H1 (cell line): ENCODE data around the gene SYN1. TPM values are rescaled to one million over a fixed set of nuclear protein-coding genes. Genes with fewer than 3 reads are reported as not detected.
A peak's percentile ranks its signal among the peaks of the same experiment; 100 is the strongest.

Experiments
- CTCF ChIA-PET: fragments of 300-600 bp; sonication (Branson Sonifier 250); formaldehyde crosslinking; loops from one replicate; lab custom pipeline; 2021; ENCODE audit not compliant: partially characterized antibody; lab: Charles Lee
- POLR2A ChIA-PET: fragments of 300-600 bp; sonication (Branson Sonifier 250); formaldehyde crosslinking; loops from one replicate; lab custom pipeline; 2021; ENCODE audit warnings: inconsistent platforms; ENCODE audit not compliant: partially characterized antibody; lab: Charles Lee
- DNase-seq, 2 experiments: peaks; one replicate each; pipeline versions ENCODE4 v3.0.0 to v3.0.0-alpha.2; 2010 to 2022; ENCODE audit warnings: low spot score in 2 of 2, low read depth in 1 of 2, mixed read lengths in 1 of 2
- FAIRE-seq: peaks from 2 replicates; lab custom pipeline; 2011; peaks lifted over from hg19 to GRCh38; lab: Jason Lieb, UNC
- H2AFZ ChIP-seq: 2 replicates; pipeline ENCODE4 v1.8.1; 2012; ENCODE audit warnings: low read length, inconsistent platforms
- H2AK5ac ChIP-seq: 2 replicates; pipeline ENCODE4 v1.6.1; 2013; ENCODE audit warnings: low read depth, low read length
- H2BK120ac ChIP-seq: replicated peaks from 2 replicates; pipeline ENCODE3; 2013; ENCODE audit warnings: low read depth, low read length, inconsistent platforms
- H2BK12ac ChIP-seq: 2 replicates; pipeline ENCODE4 v1.6.1; 2013; ENCODE audit warnings: low read depth, low read length
- H2BK15ac ChIP-seq: 2 replicates; pipeline ENCODE4 v1.6.1; 2013; ENCODE audit warnings: low read length
- H2BK20ac ChIP-seq: 2 replicates; pipeline ENCODE4 v1.6.1; 2013; ENCODE audit warnings: low read length
- H2BK5ac ChIP-seq: 2 replicates; pipeline ENCODE4 v1.6.1; 2013; ENCODE audit warnings: low read depth, low read length
- H3K14ac ChIP-seq: 2 replicates; pipeline ENCODE4 v1.6.1; 2013; ENCODE audit warnings: inconsistent platforms; ENCODE audit not compliant: insufficient read length
- H3K18ac ChIP-seq: 2 replicates; pipeline ENCODE4 v1.6.1; 2013; ENCODE audit warnings: low read length; ENCODE audit errors: extremely low read depth
- H3K23ac ChIP-seq: 2 replicates; pipeline ENCODE4 v1.6.1; 2013; ENCODE audit warnings: inconsistent platforms; ENCODE audit not compliant: insufficient read length
- H3K23me2 ChIP-seq: 2 replicates; pipeline ENCODE4 v1.6.1; 2013; ENCODE audit warnings: low read depth, low read length
- H3K27ac ChIP-seq: 2 replicates; pipeline ENCODE4 v1.6.1; 2011; ENCODE audit warnings: low read depth, low read length, inconsistent platforms
- H3K27me3 ChIP-seq, 4 experiments: replicated peaks in 1 of 4; 1 replicate in 1 of 4; 2 replicates in 3 of 4; pipeline versions ENCODE4 v1.6.1 to v1.8.1; 2011 to 2013; ENCODE audit warnings: low read length in 3 of 4, mild to moderate bottlenecking in 3 of 4, inconsistent platforms in 2 of 4, mixed read lengths in 2 of 4, moderate library complexity in 1 of 4; ENCODE audit not compliant: control insufficient read depth in 3 of 4, insufficient read depth in 3 of 4; ENCODE audit errors: extremely low read depth in 1 of 4
- H3K36me3 ChIP-seq, 4 experiments: 2 replicates each; pipeline versions ENCODE4 v1.6.1 to v1.8.1; 2011 to 2013; ENCODE audit warnings: mild to moderate bottlenecking in 4 of 4, low read length in 3 of 4, moderate library complexity in 2 of 4, control low read depth in 1 of 4, inconsistent platforms in 1 of 4; ENCODE audit not compliant: insufficient read depth in 4 of 4, control insufficient read depth in 2 of 4
- H3K4ac ChIP-seq: replicated peaks from 2 replicates; pipeline ENCODE3; 2013; ENCODE audit warnings: low read length, low read depth, mixed read lengths, inconsistent platforms; ENCODE audit not compliant: insufficient read length
- H3K4me1 ChIP-seq, 4 experiments: replicated peaks in 1 of 4; 1 replicate in 1 of 4; 2 replicates in 3 of 4; pipeline versions ENCODE4 v1.6.1 to v1.8.1; 2011 to 2013; ENCODE audit warnings: low read length in 3 of 4, inconsistent platforms in 2 of 4, mixed read lengths in 1 of 4; ENCODE audit not compliant: insufficient read depth in 4 of 4, control insufficient read depth in 3 of 4
- H3K4me2 ChIP-seq, 2 experiments: 2 replicates each; pipeline versions ENCODE4 v1.6.1 to v1.8.1; 2011 to 2013; ENCODE audit warnings: low read depth in 2 of 2, low read length in 2 of 2, control low read depth in 1 of 2, inconsistent platforms in 1 of 2, mild to moderate bottlenecking in 1 of 2; ENCODE audit not compliant: insufficient read depth in 1 of 2
- H3K4me3 ChIP-seq, 4 experiments: fragments of 200-600, 300-600 bp in 1 of 4; sonication (generic), shearing (Covaris generic), sonication (Bioruptor Twin) in 1 of 4; 2 replicates each; pipeline versions ENCODE4 v1.5.1 to v1.8.1; 2011 to 2016; ENCODE audit warnings: low read length in 4 of 4, low read depth in 3 of 4, control low read depth in 2 of 4, inconsistent platforms in 2 of 4, mild to moderate bottlenecking in 2 of 4, mixed read lengths in 1 of 4, moderate library complexity in 1 of 4; ENCODE audit not compliant: insufficient read depth in 2 of 4; ENCODE audit errors: extremely low read depth in 1 of 4
- H3K56ac ChIP-seq: replicated peaks from 2 replicates; pipeline ENCODE3; 2013; ENCODE audit warnings: low read depth, mild to moderate bottlenecking, mixed read lengths, low read length, inconsistent platforms; ENCODE audit not compliant: insufficient read length
- H3K79me1 ChIP-seq: 2 replicates; pipeline ENCODE4 v1.6.1; 2013; ENCODE audit warnings: low read depth, low read length, control low read depth
- H3K79me2 ChIP-seq, 2 experiments: 2 replicates each; pipeline versions ENCODE4 v1.6.1 to v1.8.1; 2012 to 2013; ENCODE audit warnings: low read length in 2 of 2, mild to moderate bottlenecking in 2 of 2, inconsistent platforms in 1 of 2; ENCODE audit not compliant: insufficient read depth in 2 of 2, control insufficient read depth in 1 of 2
- H3K9ac ChIP-seq, 4 experiments: replicated peaks in 1 of 4; 1 replicate in 1 of 4; 2 replicates in 3 of 4; pipeline versions ENCODE4 v1.6.1 to v1.8.1; 2011 to 2013; ENCODE audit warnings: low read depth in 3 of 4, low read length in 3 of 4, control low read depth in 2 of 4, mild to moderate bottlenecking in 2 of 4, moderate library complexity in 2 of 4, inconsistent platforms in 1 of 4; ENCODE audit errors: extremely low read depth in 1 of 4
- H3K9me3 ChIP-seq, 2 experiments: 2 replicates each; pipeline versions ENCODE4 v1.6.1 to v1.8.1; 2012 to 2013; ENCODE audit warnings: mild to moderate bottlenecking in 2 of 2, moderate library complexity in 2 of 2, control low read depth in 1 of 2, inconsistent platforms in 1 of 2, low read depth in 1 of 2, low read length in 1 of 2, mixed read lengths in 1 of 2; ENCODE audit not compliant: insufficient read depth in 2 of 2
- H4K20me1 ChIP-seq, 2 experiments: replicated peaks in 1 of 2; 2 replicates each; pipeline versions ENCODE3 to v1.8.1; 2011 to 2013; ENCODE audit warnings: inconsistent platforms in 2 of 2, low read length in 2 of 2, mild to moderate bottlenecking in 1 of 2; ENCODE audit not compliant: insufficient read depth in 2 of 2, control insufficient read depth in 1 of 2
- H4K5ac ChIP-seq: 2 replicates; pipeline ENCODE4 v1.6.1; 2013; ENCODE audit warnings: low read length, low read depth, mixed read lengths, inconsistent platforms; ENCODE audit not compliant: insufficient read length
- H4K8ac ChIP-seq: 2 replicates; pipeline ENCODE4 v1.8.0; 2013; ENCODE audit warnings: mild to moderate bottlenecking, moderate library complexity, low read length, inconsistent platforms; ENCODE audit not compliant: insufficient read depth; ENCODE audit errors: extremely low read depth
- H4K91ac ChIP-seq: replicated peaks from 2 replicates; pipeline ENCODE3; 2013; ENCODE audit warnings: low read length, mixed read lengths, inconsistent platforms; ENCODE audit not compliant: insufficient read length
- RAD21 ChIP-seq, 2 experiments: IDR thresholded peaks in 1 of 2; conservative IDR thresholded peaks in 1 of 2; 2 replicates each; pipeline ENCODE4 v1.6.1; 2011; ENCODE audit warnings: low read depth in 2 of 2, low read length in 2 of 2, improper control_type of control experiment in 1 of 2, inconsistent platforms in 1 of 2, mild to moderate bottlenecking in 1 of 2, moderate library complexity in 1 of 2
- SP2 ChIP-seq: IDR thresholded peaks from 2 replicates; pipeline ENCODE4 v1.6.1; 2012; ENCODE audit warnings: mild to moderate bottlenecking, low read length, inconsistent platforms
- WGBS, 2 experiments: shearing (Covaris generic) in 1 of 2; methylation state at CpG; one replicate each; pipeline versions ENCODE4 v1.1.6 to v1.1.7; 2013 to 2015; ENCODE audit warnings: low lambda C conversion rate in 2 of 2, mixed read lengths in 2 of 2, inconsistent platforms in 1 of 2, low coverage in 1 of 2, missing lambda C conversion rate in 1 of 2; ENCODE audit not compliant: insufficient replicate concordance in 2 of 2, insufficient coverage in 1 of 2, insufficient read length in 1 of 2; ENCODE audit errors: extremely low coverage in 1 of 2, missing lambda C conversion rate in 1 of 2; 5-methylcytosine and 5-hydroxymethylcytosine counted together
- polyA plus RNA-seq, 7 experiments: library from polyadenylated mRNA; depleted of rRNA in 3 of 7; stranded (reverse) in 5 of 7; unstranded in 2 of 7; fragments of >200 nt in 5 of 7; fragments of 200-250 nt in 2 of 7; gene quantifications; 1 replicate in 5 of 7; 2 replicates in 1 of 7; 4 replicates in 1 of 7; pipeline versions ENCODE4 v1.2.1 to v1.2.3, GENCODE V29; 2011 to 2013; ENCODE audit warnings: missing spikeins in 2 of 7, mixed read lengths in 2 of 7
- total RNA-seq: library from RNA; stranded (reverse); fragmentation: NEBNext Ultra II Directional; extraction: Animal tissue kit (Norgen Biotek cat#: 25700); gene quantifications from 2 replicates; pipeline ENCODE4 v1.2.1, GENCODE V29; 2021
- TF ChIP-seq, protein P1 (sequence below), 3 experiments: IDR thresholded peaks; 1 replicate in 2 of 3; 2 replicates in 1 of 3; pipeline versions ENCODE4 v1.5.1 to v1.6.1; 2011; ENCODE audit warnings: low read length in 3 of 3, mild to moderate bottlenecking in 3 of 3, inconsistent platforms in 2 of 3, low read depth in 1 of 3, moderate library complexity in 1 of 3; ENCODE audit not compliant: insufficient read depth in 1 of 3; ENCODE audit errors: control extremely low read depth in 1 of 3
- TF ChIP-seq, protein P2 (sequence below): IDR thresholded peaks from 2 replicates; pipeline ENCODE4 v1.6.1; 2012; ENCODE audit warnings: inconsistent platforms

SYN1 gene
- total and polyA plus RNA-seq, 2 of the 8 experiments (the other 6 are each of a cell fraction or from before 2014, with no cell fraction given) = 2.1 to 14.1 TPM

DNA sequence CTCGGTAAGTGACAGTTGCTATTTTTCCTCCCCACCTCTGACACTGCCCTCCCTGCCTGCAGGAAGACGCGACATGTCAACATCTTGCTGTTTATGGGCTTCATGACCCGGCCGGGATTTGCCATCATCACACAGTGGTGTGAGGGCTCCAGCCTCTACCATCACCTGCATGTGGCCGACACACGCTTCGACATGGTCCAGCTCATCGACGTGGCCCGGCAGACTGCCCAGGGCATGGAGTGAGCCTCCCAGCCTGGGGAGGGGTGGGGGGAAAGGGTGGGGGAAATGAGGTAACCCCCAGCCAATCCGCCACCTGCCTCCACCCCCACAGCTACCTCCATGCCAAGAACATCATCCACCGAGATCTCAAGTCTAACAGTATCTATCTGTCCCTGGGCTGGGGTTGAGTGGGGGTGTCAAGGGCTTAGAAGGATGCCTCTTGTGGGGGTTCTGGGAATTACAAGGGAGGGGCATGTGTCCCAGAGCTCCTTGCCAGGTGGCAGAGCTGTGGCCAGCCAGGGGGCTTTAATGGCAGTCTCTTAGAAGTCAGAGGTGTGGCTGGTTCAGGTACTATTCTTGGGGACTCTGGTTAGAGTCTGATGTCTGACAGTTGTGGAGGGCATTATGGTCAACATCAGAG is 50.9 kb downstream of the SYN1 start:
- WGBS, 2 experiments = 83% methylated on average over 6 of the region's 13 CpGs; no CpG with 5 or more reads in 1 of the 2 experiments
- FAIRE-seq = peak; percentile 50

More for the DNA sequence above, 50.9 kb downstream of the SYN1 start:
- Histone ChIP-seq H4K91ac (no peak overlapping the region), H2AK5ac (no peak overlapping the region), H3K27me3 (no peaks in the 10 kb centered on the region), H2BK12ac (no peak overlapping the region), H2BK20ac (no peak overlapping the region), H3K4me3 (no peak overlapping the region), H2BK15ac (no peak overlapping the region), H3K23me2 (peaks cover 5% of the 10 kb centered on the region; the same call in 1 of the 2 replicates), H3K23ac (no peak overlapping the region), H3K9me3 (no peaks in the 10 kb centered on the region), H3K18ac (no peak overlapping the region), H3K9ac (no peak overlapping the region), H3K36me3 (peaks cover 2 to 38% (median 21%) of the 10 kb centered on the region in 4 experiments; a peak in 7 of 8 replicates), H3K4me1 (peaks cover 0 to 8% (median 3%) of the 10 kb centered on the region in 4 experiments; a peak in 5 of 7 replicates), H3K79me2 (no peaks in the 10 kb centered on the region), H3K79me1 (no peaks in the 10 kb centered on the region), H3K56ac (no peak overlapping the region), H3K14ac (no peak overlapping the region), H3K4me2 (no peak overlapping the region), H4K20me1 (no peaks in the 10 kb centered on the region), H2AFZ (no peak overlapping the region), H4K5ac (no peak overlapping the region), H2BK5ac (no peak overlapping the region), H4K8ac (no peak overlapping the region), H3K4ac (no peak overlapping the region), H3K27ac (no peak overlapping the region), H2BK120ac (no peak overlapping the region)
- CTCF ChIA-PET = interaction anchor here (0.7 to 2.6 kb wide), 10 partner anchors 10 to 76 kb away, joined by 3 to 11 read pairs (median 4); partner anchors contain the start of gene TIMP1
- POLR2A ChIA-PET = interaction anchor here (0.9 to 1.1 kb wide), 5 partner anchors 13 to 78 kb away, joined by 3 read pairs; no protein-coding TSS in a partner anchor
- TF ChIP-seq RAD21 (IDR thresholded peaks at IDR 0.05 in 1 of 2, conservative IDR thresholded peaks at IDR 0.05 in 1 of 2; ENCODE audit: low read depth in 2 of 2, low read length in 2 of 2) = peak; percentile 18 to 34; a peak in 2 of 4 replicates
- TF ChIP-seq, protein P1, sequence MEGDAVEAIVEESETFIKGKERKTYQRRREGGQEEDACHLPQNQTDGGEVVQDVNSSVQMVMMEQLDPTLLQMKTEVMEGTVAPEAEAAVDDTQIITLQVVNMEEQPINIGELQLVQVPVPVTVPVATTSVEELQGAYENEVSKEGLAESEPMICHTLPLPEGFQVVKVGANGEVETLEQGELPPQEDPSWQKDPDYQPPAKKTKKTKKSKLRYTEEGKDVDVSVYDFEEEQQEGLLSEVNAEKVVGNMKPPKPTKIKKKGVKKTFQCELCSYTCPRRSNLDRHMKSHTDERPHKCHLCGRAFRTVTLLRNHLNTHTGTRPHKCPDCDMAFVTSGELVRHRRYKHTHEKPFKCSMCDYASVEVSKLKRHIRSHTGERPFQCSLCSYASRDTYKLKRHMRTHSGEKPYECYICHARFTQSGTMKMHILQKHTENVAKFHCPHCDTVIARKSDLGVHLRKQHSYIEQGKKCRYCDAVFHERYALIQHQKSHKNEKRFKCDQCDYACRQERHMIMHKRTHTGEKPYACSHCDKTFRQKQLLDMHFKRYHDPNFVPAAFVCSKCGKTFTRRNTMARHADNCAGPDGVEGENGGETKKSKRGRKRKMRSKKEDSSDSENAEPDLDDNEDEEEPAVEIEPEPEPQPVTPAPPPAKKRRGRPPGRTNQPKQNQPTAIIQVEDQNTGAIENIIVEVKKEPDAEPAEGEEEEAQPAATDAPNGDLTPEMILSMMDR (IDR thresholded peaks at IDR 0.05; ENCODE audit: control extremely low read depth in 1 of 3, insufficient read depth in 1 of 3, low read depth in 1 of 3, low read length in 3 of 3) = peak in 2 of 3 experiments; percentile 34 to 52; a peak in 3 of 4 replicates
- TF ChIP-seq, protein P2, sequence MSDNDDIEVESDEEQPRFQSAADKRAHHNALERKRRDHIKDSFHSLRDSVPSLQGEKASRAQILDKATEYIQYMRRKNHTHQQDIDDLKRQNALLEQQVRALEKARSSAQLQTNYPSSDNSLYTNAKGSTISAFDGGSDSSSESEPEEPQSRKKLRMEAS = 0 out of 2 replicates have a peak, but pooled peaks have one; percentile 14
- no peak for TF ChIP-seq SP2
- DNase-seq = peak in 1 of 2 experiments; percentile 59
